NCI-H460 (cell line): ENCODE results near the gene SLX9. TPM values are rescaled to one million over a fixed set of nuclear protein-coding genes. Genes with fewer than 3 reads are reported as not detected.
A peak's percentile ranks its signal among the peaks of the same experiment; 100 is the strongest.

Experiments
- DNase-seq: peaks from one replicate; pipeline ENCODE4 v3.0.0-alpha.2; 2016; ENCODE audit warnings: low read depth; ENCODE audit errors: extremely low read depth
- total RNA-seq: library from RNA; depleted of rRNA; stranded (reverse); fragments of >200 nt; shearing (Covaris generic); gene quantifications from 2 replicates; pipeline ENCODE4 v1.2.3, GENCODE V29; 2014

The SLX9 gene
- total RNA-seq, 1 experiment from 2014 or later = 37.3 TPM

- DNase-seq = no peak
Observed at GRCh38 chr21:44996983-44997936, 57.4 kb downstream of the SLX9 start.

- no peak for DNase-seq
Observed at GRCh38 chr21:44998086-44998620, 58.3 kb downstream of the SLX9 start.

GRCh38 chr21:44998621-44999427, 59.0 kb downstream of the SLX9 start:
- no peak for DNase-seq

DNA sequence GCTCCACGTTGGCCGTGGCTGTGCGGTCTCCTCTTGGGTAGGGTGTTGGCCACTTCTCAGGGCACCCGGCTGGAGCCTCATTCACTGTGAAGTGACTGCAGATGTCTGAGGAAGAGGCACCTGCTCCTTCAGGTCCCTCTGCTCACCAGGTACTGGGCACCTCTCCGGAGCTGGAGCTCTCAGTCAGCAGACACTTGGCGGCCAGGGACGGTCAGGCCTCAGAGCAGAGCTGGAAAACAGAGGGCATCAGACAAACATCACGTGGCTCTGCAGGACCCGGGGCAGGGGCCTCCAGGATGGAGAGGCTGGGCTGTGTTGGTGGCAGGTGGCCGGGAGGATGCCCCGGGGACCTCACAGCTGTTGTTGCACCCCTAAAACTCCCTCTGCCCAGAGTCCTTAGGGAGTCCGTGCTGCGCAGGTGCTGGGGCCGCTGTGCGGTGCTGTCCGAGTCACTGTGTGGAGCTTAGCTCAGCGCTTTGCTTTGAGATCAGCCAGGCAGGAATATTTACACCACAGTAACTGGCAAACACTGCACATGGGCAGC, 59.7 kb downstream of the SLX9 start:
- DNase-seq = no peak

DNA sequence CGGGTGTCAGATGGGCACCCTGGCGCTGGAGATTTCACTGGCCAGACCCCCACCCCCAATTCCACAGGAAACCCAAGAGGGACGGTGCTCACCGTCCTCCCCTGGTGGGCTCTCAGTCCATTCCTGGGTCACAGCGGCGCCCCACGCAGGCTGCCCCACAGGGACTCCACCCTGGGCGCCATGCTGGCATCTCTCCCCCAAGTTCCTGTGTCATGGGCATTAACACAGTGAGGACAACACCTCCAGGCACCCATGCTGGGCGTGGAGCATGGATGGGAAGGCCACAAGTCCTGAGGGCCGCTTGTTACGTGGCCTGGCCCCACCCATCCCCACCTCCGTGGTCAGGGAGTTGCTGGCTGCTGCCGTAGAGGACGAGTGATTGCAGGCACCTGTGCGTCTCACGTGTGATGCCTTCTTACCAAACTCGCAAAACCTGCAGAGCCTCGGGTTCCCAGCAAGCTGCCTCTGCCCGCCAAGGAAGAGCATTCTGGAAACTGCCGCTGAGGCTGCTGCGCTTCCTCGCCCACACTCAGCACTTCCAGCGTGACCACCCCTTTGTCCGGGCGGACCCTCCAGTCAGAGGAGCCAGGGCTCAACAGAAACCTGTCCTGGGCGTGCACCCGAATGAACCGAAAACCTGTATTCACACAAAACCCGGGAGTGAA, 60.3 kb downstream of the SLX9 start:
- no peak for DNase-seq

DNA sequence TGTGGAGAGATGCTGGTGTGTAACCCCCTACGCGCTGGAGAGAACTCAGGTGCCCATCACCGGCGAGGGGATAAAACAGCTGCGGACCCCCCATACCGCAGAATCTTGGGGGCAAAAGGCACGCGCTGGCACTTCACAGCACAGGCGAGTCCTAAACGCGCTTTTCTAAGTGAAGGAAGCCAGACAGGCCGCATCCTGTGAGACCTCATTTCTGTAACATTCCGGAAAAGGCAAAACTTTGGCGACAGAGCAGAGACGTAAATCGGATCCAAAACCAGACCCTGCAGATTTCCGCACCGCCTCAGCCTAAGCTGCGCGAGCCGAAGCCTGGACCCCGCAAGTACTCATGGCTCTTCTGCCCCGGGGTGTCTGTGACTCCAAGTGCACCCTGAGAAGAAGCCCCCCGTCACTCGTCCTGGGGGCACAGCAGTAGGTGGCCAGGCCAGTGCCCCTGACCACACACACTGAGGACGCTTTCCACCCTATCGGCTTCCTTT, 60.9 kb downstream of the SLX9 start:
- no peak for DNase-seq

DNA sequence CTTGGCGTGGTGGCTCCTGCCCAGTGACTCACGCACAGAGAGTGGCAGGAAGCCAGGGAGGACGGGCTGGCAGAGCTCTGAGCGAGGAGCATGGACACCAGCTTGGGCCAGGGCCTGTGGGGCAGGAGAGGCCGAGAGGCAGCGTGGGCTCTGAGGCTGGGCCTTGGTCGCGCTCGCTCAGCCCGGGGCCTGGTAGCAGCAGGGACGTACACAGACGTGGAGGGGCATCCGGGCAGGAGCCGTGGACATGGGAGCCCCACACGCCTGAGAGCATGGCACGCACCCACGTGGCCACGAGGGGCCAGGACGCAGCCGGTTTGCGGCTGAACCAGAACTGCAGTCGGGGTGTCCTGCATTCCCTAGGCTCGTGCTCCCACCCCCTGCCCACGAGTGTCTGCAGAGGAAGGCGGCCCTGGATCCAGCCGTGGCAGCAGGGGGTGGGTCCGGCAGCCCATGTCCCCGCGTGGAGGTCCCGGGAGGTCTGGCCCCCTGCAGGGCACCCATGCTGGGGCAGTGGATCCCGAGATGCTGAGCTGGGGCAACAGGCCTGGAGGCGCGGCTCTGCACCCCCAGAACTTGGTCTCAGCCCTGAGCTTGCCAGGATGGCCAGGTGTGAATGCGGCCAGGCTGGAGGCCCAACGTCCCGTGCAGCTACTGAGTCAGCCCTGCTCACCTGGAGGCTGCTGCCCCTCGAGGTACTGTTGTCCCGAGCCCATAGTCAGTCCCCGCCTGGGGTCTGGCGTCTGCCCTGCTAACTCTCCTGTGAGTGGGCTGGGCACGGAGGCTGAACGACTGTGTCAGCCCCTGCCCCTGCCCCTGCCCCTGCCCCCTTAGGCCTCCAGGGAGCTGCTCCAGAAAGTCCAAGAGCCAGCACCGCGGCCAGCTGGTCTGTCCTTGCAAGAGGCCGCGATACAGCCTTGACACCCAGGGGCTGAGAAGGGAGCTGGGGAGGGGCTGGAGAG, 61.6 kb downstream of the SLX9 start:
- DNase-seq = peak; percentile 56

DNA sequence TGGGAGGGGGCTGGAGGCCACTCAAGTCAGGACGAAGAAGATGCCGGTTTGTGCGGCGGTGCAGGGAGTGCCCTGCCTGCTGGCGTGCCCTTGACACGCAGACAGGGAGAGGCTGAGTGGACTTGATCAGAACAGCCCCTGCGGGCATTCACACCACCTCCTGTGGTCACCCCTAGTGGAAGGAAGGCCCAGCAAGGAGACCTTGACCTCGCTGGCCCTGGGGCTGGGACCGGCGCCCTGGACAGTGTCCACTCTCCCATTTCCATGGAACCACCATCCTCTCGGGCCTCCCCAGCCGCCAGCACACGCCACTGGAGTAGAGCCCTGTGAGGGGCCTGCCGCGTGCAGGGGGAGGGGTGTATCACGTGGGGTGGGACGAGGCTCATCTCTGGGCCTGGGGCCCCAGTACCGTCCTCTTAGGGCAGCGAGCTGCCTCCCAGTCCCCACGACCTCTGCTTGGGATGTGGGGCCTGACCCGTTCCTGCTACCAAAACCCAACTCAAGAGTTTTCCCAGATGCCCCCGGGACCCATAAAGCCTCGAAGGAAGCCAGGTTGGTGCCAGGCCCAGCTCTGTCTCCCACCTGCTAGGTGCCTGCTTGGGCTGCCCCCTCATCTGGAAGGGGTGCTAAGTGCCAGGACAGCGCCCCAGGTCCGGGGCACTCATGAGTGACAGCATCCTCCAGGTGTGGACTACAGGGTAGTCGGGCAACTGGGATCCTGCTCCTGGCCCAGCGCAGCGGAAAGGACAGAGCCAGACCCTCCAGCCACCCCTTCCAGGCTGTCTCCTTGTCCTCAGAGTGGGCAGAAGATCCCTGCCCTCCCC, 62.8 kb downstream of the SLX9 start:
- DNase-seq = no peak

DNA sequence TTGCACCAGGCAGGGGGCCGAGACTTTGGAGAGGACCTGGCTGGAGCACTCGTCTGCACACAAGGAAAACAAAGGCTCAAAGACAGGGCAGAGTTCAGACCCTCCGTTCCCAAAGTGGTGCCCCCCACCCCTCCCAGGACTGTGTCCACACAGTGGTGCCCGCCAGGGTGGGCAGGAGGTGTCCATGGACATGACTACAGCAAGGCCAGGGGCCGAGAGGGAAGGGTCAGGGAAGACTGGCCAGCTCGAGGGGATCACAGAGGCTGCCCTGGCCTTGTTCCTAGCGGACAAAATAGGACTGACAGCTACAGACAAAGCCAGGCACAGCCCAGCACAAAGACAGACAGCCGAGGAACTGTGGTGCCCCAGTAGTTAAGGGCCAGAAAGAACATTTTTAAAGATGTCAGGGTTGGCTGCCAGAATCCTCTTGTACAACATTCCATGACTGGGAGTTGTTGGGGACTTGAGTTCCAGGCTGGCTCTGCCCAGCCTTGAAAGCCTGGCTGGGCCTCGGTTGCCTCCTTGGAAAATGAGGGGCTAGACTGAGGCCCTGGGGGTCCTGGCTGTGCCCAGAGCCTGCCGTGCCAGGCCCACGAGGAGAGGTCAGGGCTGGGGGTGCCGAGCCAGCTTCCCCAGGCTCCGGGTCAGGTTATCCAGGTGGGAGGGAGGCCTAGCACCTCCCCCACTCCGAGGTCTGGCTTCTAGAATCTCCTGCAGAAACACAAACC, 63.7 kb downstream of the SLX9 start:
- no peak for DNase-seq

DNA sequence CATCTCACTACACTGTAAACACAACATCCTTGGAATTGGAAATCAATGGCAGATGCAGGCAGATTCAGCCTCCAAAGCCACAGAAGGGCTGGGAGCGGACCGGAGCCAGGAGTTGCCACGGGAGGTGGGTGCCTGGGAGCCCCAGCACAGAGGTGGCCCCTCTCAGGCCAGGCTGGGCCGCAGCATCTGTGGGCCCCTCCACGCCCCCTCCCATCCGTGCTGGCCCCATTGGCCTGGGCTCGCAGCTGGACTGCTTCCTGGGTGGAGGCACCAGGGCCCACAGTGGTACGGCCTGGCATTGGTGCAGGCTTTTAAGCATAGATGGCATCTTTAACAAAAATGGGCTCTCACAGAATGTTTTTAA, 64.2 kb downstream of the SLX9 start:
- no peak for DNase-seq

GRCh38 chr21:45004481-45005247, 64.8 kb downstream of the SLX9 start:
- no peak for DNase-seq

- DNase-seq = no peak
Observed at GRCh38 chr21:45006536-45007095, 66.8 kb downstream of the SLX9 start.

DNA sequence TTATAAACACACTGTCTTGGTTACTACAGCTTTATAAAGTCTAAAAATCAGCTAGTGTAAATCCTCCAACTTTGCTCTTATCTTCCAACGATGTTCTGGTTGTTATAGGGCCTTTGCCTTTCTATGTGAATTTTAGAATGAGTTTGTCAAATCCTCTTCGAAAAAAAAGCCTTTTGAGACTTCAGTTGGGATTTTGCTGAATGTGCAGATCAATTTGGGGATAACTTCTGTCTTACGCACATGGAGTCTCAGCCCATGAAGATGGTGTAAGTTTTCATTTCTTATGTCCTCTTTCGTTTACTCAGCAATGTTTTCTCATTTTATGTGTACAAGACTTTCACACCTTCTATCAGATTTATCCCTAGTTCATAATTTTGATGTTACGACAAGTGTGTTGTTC, 69.8 kb downstream of the SLX9 start:
- no peak for DNase-seq

GRCh38 chr21:45010096-45010495, 70.3 kb downstream of the SLX9 start:
- DNase-seq = peak; percentile 53

- DNase-seq = no peak
Observed at GRCh38 chr21:45010860-45011259, 71.0 kb downstream of the SLX9 start.

DNA sequence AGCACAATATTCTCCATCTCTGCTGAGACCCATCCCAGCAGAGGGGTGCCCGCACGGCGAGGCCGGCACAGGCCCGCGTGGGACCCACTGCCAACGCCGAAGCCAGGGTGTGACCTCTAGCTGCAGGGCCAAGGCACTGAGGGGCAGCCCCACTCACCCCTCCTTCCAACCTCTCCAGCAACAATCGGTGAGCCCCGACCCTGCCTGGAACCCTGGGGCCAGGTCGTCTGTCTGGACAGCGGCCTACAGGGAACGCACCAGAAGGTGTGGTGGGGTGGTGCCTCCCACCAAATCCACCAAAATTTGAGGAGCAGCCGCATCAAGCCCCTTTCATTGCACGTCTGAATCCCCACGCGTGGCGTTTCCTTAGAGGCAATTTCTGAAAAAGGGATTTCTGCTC, 71.6 kb downstream of the SLX9 start:
- DNase-seq = no peak
